ENCODE results near the gene F11.
A peak's percentile ranks its signal among the peaks of the same experiment; 100 is the strongest.
"Not testable (repeated sequence)": the region's sequence is repeated elsewhere in the genome, so short reads cannot be mapped to it uniquely, and the experiment has no call there.

Gene F11

GRCh38 chr4:186236126-186236525 is 29.9 kb upstream of the F11 start:
- H3K9ac ChIP-seq (ENCODE audit: low read depth, low read length), result no peak overlapping the region
- WGBS, result 94% methylated on average over 4 of the region's 4 CpGs

GRCh38 chr4:186240452-186240847 is 25.5 kb upstream of the F11 start:
- Histone ChIP-seq H3K27me3 (ENCODE audit: insufficient read depth, low read length) (no peaks in the 10 kb centered on the region), H3K27ac (ENCODE audit: low read depth, low read length) (no peak overlapping the region), H3K4me3 (ENCODE audit: low read length) (no peak overlapping the region), H3K9me3 (ENCODE audit: insufficient read depth, low read depth, low read length) (no peaks in the 10 kb centered on the region), H3K36me3 (ENCODE audit: insufficient read depth, low read length) (peaks cover 6% of the 10 kb centered on the region; the same call in 1 of the 2 replicates), H3K4me1 (ENCODE audit: insufficient read depth, low read length) (peaks cover 18% of the 10 kb centered on the region), H3K9ac (ENCODE audit: low read depth, low read length) (no peak overlapping the region)
- 92% methylated on average over 7 of the region's 7 CpGs for WGBS

More at GRCh38 chr4:186236126-186236525, 29.9 kb upstream of the F11 start:
- Histone ChIP-seq H3K36me3 (ENCODE audit: insufficient read depth, low read length) (no peaks in the 10 kb centered on the region), H3K9me3 (ENCODE audit: insufficient read depth, low read depth, low read length) (no peaks in the 10 kb centered on the region), H3K4me3 (ENCODE audit: low read length) (no peak overlapping the region), H3K4me1 (ENCODE audit: insufficient read depth, low read length) (peaks cover 4% of the 10 kb centered on the region; the same call in 1 of the 2 replicates), H3K27ac (ENCODE audit: low read depth, low read length) (no peak overlapping the region), H3K27me3 (ENCODE audit: insufficient read depth, low read length) (no peaks in the 10 kb centered on the region)

- H3K4me3 ChIP-seq (ENCODE audit: low read length), result no peak overlapping the region
- H3K9me3 ChIP-seq (ENCODE audit: insufficient read depth, low read depth, low read length), result no peaks in the 10 kb centered on the region
- no peaks in the 10 kb centered on the region for H3K27me3 ChIP-seq (ENCODE audit: insufficient read depth, low read length)
- H3K9ac ChIP-seq (ENCODE audit: low read depth, low read length), result no peak overlapping the region; the same call in 1 of the 2 replicates
- peak overlapping the region; percentile 58; the same call in 1 of the 2 replicates for H3K27ac ChIP-seq (ENCODE audit: low read depth, low read length)
- WGBS, result 80% methylated on average over 5 of the region's 7 CpGs
- H3K36me3 ChIP-seq (ENCODE audit: insufficient read depth, low read length), result peaks cover 6% of the 10 kb centered on the region; the same call in 1 of the 2 replicates
- peaks cover 18% of the 10 kb centered on the region for H3K4me1 ChIP-seq (ENCODE audit: insufficient read depth, low read length)
Measured at GRCh38 chr4:186240848-186241491, 25.0 kb upstream of the F11 start.

- Histone ChIP-seq H3K9me3 (ENCODE audit: insufficient read depth, low read depth, low read length) (no peaks in the 10 kb centered on the region), H3K27ac (ENCODE audit: low read depth, low read length) (peak overlapping the region; percentile 58), H3K9ac (ENCODE audit: low read depth, low read length) (no peak overlapping the region; the same call in 1 of the 2 replicates), H3K27me3 (ENCODE audit: insufficient read depth, low read length) (no peaks in the 10 kb centered on the region), H3K36me3 (ENCODE audit: insufficient read depth, low read length) (peaks cover 6% of the 10 kb centered on the region; the same call in 1 of the 2 replicates), H3K4me3 (ENCODE audit: low read length) (no peak overlapping the region), H3K4me1 (ENCODE audit: insufficient read depth, low read length) (peaks cover 18% of the 10 kb centered on the region)
- 76% methylated on average over 4 of the region's 4 CpGs for WGBS
Measured at GRCh38 chr4:186241616-186242015, 24.4 kb upstream of the F11 start.

GRCh38 chr4:186242031-186242430 is 24.0 kb upstream of the F11 start:
- Histone ChIP-seq H3K4me1 (ENCODE audit: insufficient read depth, low read length) (peaks cover 18% of the 10 kb centered on the region), H3K27ac (ENCODE audit: low read depth, low read length) (peak overlapping the region; percentile 58; the same call in 1 of the 2 replicates)
- not testable (repeated sequence) for H3K9me3 ChIP-seq (ENCODE audit: insufficient read depth, low read depth, low read length); H3K36me3 ChIP-seq (ENCODE audit: insufficient read depth, low read length); H3K9ac ChIP-seq (ENCODE audit: low read depth, low read length); H3K4me3 ChIP-seq (ENCODE audit: low read length); H3K27me3 ChIP-seq (ENCODE audit: insufficient read depth, low read length)
- WGBS, result 46% methylated on average over 7 of the region's 10 CpGs

- H3K4me1 ChIP-seq (ENCODE audit: insufficient read depth, low read length), result peaks cover 28% of the 10 kb centered on the region
- peak overlapping the region; percentile 18; the same call in 1 of the 2 replicates for H3K4me3 ChIP-seq (ENCODE audit: low read length)
- H3K27me3 ChIP-seq (ENCODE audit: insufficient read depth, low read length), result no peaks in the 10 kb centered on the region
- 55% methylated on average over 2 of the region's 2 CpGs for WGBS
- H3K9ac ChIP-seq (ENCODE audit: low read depth, low read length), result no peak overlapping the region
- peaks cover 6% of the 10 kb centered on the region; the same call in 1 of the 2 replicates for H3K36me3 ChIP-seq (ENCODE audit: insufficient read depth, low read length)
- H3K9me3 ChIP-seq (ENCODE audit: insufficient read depth, low read depth, low read length), result no peaks in the 10 kb centered on the region
- H3K27ac ChIP-seq (ENCODE audit: low read depth, low read length), result peak overlapping the region; percentile 1; the same call in 1 of the 2 replicates
Measured at GRCh38 chr4:186243331-186243730, 22.7 kb upstream of the F11 start.

- Histone ChIP-seq H3K4me1 (ENCODE audit: insufficient read depth, low read length) (peaks cover 41% of the 10 kb centered on the region), H3K9ac (ENCODE audit: low read depth, low read length) (peak overlapping the region; percentile 59; the same call in 1 of the 2 replicates), H3K4me3 (ENCODE audit: low read length) (peak overlapping the region; percentile 52), H3K27ac (ENCODE audit: low read depth, low read length) (peak overlapping the region; percentile 70; the same call in 1 of the 2 replicates), H3K9me3 (ENCODE audit: insufficient read depth, low read depth, low read length) (no peaks in the 10 kb centered on the region), H3K36me3 (ENCODE audit: insufficient read depth, low read length) (peaks cover 6% of the 10 kb centered on the region; the same call in 1 of the 2 replicates), H3K27me3 (ENCODE audit: insufficient read depth, low read length) (no peaks in the 10 kb centered on the region)
- WGBS, result 75% methylated on average over 5 of the region's 5 CpGs
Measured at GRCh38 chr4:186244835-186245234, 21.2 kb upstream of the F11 start.

GRCh38 chr4:186247062-186247752 is 18.8 kb upstream of the F11 start:
- peak overlapping the region; percentile 89 for H3K9ac ChIP-seq (ENCODE audit: low read depth, low read length)
- not testable (repeated sequence) for H3K36me3 ChIP-seq (ENCODE audit: insufficient read depth, low read length); H3K9me3 ChIP-seq (ENCODE audit: insufficient read depth, low read depth, low read length); H3K27me3 ChIP-seq (ENCODE audit: insufficient read depth, low read length)
- 68% methylated on average over 8 of the region's 9 CpGs for WGBS
- peak overlapping the region; percentile 62 for H3K4me3 ChIP-seq (ENCODE audit: low read length)
- H3K27ac ChIP-seq (ENCODE audit: low read depth, low read length), result peak overlapping the region; percentile 99
- H3K4me1 ChIP-seq (ENCODE audit: insufficient read depth, low read length), result peaks cover 53% of the 10 kb centered on the region

GRCh38 chr4:186248643-186249042 is 17.3 kb upstream of the F11 start:
- H3K27ac ChIP-seq (ENCODE audit: low read depth, low read length), result peak overlapping the region; percentile 99
- 13% methylated on average over 1 of the region's 1 CpG for WGBS
- no peaks in the 10 kb centered on the region for H3K9me3 ChIP-seq (ENCODE audit: insufficient read depth, low read depth, low read length)
- H3K4me1 ChIP-seq (ENCODE audit: insufficient read depth, low read length), result peaks cover 47% of the 10 kb centered on the region
- H3K4me3 ChIP-seq (ENCODE audit: low read length), result no peak overlapping the region
- peak overlapping the region; percentile 76 for H3K9ac ChIP-seq (ENCODE audit: low read depth, low read length)
- peaks cover 6% of the 10 kb centered on the region; the same call in 1 of the 2 replicates for H3K36me3 ChIP-seq (ENCODE audit: insufficient read depth, low read length)
- no peaks in the 10 kb centered on the region for H3K27me3 ChIP-seq (ENCODE audit: insufficient read depth, low read length)

GRCh38 chr4:186249785-186250754 is 15.9 kb upstream of the F11 start:
- no peaks in the 10 kb centered on the region for H3K27me3 ChIP-seq (ENCODE audit: insufficient read depth, low read length)
- H3K4me3 ChIP-seq (ENCODE audit: low read length), result peak overlapping the region; percentile 1; the same call in 1 of the 2 replicates
- H3K9me3 ChIP-seq (ENCODE audit: insufficient read depth, low read depth, low read length), result no peaks in the 10 kb centered on the region
- 13% methylated on average over 8 of the region's 8 CpGs for WGBS
- peak overlapping the region; percentile 99 for H3K27ac ChIP-seq (ENCODE audit: low read depth, low read length)
- H3K36me3 ChIP-seq (ENCODE audit: insufficient read depth, low read length), result no peaks in the 10 kb centered on the region; the same call in 1 of the 2 replicates
- peaks cover 47% of the 10 kb centered on the region for H3K4me1 ChIP-seq (ENCODE audit: insufficient read depth, low read length)
- H3K9ac ChIP-seq (ENCODE audit: low read depth, low read length), result peak overlapping the region; percentile 76
